EH (cell line): ENCODE data around the gene ARHGAP18.
A peak's percentile ranks its signal among the peaks of the same experiment; 100 is the strongest.

ENCODE experiments used
- DNase-seq: peaks from one replicate; pipeline ENCODE4 v3.0.0-alpha.2; 2015; ENCODE audit warnings: low read depth

Gene ARHGAP18

DNA sequence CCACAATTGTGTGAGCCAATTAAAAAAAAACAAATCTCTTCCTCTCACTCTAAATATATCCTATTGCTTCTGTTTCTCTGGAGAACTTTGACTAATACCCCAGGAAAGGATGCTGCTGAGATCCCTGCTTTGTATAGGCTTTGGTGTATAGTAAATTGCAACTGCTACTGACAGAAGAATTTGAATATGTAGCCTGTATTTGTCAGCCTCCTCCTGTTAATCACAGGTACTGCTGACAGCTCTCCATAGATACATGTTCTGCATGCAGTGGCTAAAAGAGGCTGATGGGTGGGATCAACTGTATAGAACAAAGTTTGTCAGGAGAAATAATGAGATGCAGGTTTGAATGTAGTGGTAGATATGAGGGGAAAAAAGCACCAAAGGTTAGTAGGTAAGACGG is 95.0 kb downstream of the ARHGAP18 start:
- no peak for DNase-seq

DNA sequence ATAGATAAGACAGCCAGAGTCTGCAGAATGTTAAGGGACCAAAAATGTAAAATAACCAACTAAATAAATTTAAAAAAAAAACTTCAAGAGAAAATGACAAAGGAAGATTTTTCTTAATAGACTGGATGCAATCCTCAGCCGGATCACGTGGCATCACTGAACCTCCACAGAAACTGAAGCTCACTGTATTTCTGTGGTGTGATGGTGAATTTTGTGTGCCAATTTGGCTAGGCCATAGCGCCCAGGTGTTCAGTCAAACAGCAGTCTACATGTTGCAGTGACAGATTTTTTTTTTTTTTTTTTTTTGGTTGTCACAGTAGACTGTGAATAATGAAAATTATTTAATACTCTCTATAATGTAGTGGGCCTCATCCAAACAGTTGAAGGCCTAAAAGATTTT is 95.5 kb downstream of the ARHGAP18 start:
- no peak for DNase-seq

DNA sequence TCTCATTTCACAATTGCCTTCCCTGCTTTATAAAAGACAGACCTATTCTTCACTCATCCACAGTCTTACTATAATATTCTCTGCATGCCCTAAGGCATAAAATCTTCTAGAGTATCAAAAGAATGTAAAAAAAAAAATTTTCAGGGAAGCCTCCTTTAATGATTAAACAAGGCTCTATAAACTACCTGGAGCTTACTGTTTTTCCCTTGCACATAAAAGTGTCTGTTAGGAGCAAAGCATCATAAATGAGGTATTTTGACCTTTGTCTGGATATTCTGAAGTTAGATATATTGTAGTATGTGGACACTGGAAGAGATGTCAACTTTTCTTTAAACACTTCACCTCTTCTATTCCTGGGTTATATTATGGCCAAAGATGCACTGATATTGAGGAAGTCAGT is 97.5 kb downstream of the ARHGAP18 start:
- DNase-seq: no peak

DNA sequence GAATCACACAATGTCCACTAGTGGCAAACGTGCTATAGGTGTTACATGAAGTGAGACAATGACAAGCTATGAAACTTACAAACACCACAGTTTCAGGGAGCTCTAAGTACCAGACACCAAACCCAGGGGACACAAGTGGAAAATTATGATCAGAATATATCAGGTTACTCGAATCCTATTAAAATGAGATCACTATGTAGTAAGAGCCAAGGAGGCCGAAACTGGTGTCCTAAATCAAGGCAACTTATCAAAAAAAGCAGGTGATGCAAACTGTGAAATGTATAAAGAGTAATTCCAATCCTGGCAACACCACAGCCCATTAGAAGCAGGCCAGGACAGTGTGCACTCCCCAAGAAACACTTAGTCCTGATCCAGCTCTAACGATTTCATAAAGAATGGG is 100.3 kb downstream of the ARHGAP18 start:
- DNase-seq: no peak

DNA sequence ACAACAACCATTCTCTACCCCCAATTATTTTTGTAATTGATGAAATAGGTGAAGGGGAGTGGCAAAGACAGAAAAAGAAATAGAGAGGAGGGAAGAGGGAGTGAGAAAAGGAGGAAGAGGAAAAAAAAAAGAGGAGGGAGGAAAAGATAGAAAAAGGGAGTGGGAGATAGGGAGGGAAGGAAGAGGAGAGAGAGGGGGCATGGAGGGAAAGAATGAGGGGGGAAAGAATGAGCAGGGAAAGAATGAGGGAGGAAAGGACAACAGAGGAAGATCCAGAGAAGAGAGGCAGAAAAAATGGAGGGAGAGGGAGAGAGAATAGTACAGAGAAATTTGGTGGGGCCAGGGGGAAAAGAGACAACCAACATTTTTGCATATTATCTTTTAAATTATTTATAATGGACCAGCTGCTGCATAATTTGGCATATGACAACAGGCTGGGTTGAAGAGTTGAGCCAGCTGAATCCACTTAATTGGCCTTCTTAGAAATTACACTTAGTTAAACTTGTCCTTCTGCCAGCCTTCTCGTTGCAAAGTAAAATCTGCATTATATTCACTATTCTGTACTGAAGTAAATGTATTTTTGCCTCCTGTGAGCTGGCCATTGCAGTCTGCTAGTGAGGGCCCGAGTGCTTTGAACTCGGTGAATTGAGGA is 101.0 kb downstream of the ARHGAP18 start:
- no peak for DNase-seq

DNA sequence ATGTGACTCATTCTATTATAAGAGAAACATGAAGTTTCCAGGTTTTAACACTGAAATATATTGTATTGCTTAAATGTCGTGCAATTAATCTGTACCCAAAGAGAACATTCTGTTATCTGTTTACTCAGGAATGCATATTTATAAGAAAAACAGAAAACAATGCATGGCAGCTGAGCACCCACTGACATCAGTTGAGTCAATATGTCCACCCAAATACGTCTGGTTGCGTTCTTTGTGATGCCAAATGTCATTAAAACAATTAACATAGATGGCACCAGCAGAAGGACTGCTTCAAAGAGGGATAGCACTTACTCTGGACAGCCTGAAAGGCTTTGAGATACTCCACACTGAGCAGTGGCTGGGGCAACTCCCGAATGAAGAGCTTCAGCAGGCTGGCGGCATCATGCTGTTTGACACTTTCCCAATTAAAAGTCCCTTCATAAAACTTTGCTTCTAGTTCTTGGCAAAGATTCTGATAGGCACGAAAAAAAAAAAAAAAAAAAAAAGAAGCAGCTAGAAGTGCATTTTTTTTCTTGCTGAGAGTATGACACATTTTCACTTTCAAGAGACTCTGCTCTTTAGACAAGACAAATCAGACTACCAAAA is 102.3 kb downstream of the ARHGAP18 start:
- DNase-seq: peak; percentile 41

DNA sequence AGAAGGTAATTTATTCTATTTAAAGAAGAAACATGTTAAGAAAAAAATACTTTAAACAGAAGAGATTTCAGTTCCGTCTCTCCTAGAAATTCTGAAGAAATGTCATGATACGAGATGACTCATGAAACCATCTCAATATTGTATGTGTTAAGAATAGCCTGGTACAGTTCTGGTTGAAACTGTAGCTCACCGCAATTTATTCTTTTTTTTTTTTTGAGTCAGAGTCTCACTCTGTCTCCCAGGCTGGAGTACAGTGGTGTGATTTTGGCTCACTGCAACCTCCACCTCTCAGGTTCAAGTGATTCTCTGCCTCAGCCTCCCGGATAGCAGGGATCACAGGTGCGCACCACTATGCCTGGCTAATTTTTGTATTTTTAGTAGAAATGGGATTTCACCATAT is 103.3 kb downstream of the ARHGAP18 start:
- peak; percentile 38 for DNase-seq

DNA sequence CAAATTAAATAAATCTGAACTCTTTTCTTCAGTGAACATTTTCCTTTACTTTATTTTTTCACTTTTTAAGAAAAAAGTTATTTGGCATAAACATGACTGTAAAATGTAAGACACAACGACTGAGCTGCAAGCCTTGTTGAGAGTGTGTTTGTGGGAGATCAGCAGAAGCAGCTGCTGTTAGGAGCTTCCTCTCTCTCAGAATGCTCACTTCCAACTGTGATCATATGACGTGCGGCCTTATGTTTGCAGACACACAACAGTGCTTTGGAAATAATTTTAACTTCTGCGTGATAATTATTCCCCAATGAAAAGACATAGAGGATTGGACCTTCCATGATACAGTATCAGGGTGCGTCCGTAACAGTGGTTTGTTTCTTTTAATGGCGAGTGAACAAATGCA is 104.0 kb downstream of the ARHGAP18 start:
- DNase-seq: no peak

DNA sequence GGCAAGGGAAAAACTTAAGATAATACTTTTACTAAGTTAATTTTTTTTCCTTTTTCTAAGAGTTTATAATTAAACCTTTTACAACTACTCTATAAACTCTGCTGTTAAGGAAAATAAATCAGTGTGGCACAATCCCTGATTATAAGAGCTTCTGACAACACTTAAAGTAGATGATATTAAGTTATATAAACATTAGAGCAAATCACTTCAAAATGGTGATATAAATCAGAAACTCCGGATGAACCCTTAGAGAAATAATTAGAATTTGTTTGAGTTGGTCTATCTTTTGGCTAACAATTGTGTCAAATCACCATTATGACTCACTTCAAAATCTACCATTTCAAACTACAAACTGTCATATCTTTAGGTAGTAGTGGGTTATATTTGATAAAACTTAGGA is 104.9 kb downstream of the ARHGAP18 start:
- peak; percentile 18 for DNase-seq

DNA sequence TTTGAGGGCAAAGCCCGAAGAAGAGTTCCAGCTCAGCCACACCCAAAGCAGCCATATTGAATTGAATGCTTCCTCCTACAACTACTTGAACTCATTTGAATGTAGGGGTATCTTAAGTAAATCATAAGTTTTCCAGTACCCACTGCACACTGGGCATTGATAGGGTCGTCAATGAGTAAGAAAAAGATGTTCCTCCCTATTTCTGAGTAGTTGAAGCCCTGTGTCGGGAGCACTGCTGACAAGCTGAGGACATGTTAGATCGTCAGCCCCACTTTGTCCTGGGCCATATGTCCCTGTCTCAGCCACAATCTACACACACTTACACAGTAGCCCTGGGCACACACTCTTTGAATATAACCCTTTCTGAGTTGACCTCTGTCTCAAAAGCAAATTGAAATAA is 105.7 kb downstream of the ARHGAP18 start:
- no peak for DNase-seq

DNA sequence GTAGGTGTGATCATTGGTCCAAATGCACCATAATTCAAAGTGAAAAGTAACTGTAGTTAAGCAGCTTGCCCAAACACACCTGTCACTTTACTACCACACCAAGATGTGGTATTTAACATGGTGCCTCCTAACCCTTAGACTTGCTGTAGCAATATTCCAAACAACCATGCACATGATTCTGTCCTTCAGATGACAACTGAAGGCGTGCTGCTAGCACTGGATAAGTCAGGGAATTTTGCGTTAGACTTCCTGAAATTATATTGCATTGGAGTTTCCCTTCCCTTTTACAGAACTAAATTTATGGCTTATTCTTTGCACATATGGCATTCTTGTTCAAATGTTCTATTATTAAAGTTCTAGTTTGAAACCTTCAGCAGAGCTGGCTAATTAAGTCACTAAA is 106.2 kb downstream of the ARHGAP18 start:
- no peak for DNase-seq

DNA sequence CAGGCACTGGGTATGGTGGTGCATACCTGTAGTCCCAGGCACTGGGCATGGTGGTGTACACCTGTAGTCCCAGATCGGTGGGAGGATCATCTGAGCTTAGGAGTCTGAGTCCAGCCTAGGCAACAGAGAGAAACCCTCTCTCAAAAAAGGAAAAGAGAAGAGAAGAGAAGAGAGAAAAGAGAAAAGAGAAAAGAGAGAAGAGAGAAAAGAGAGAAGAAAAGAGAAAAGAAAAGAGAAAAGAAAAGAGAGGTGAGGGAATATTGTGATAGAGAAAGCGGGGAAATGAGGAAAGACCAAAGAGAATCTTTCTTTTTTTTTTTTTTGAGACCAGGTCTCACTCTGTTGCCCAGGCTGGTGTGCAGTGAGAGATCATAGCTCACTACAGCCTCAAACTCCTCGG is 108.7 kb downstream of the ARHGAP18 start:
- DNase-seq: no peak

DNA sequence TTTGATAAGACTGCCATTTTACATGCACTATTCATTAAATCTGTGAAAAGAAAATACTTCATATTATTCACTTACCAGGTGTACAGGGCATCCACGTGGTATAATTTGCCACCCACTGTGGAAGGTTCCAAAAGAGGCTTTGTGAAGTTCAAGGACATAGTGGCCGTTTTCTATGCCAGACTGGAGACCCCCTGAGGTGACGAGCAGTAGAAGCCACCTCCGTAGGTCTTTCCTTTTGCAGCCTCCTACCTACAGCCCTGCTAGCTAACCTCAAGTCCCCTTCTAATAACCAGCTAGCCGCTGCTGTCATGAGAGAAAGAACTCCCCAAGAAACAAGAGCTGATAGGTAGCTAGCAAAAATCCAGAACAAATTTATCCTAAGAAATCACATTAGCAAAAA is 110.5 kb downstream of the ARHGAP18 start:
- no peak for DNase-seq

DNA sequence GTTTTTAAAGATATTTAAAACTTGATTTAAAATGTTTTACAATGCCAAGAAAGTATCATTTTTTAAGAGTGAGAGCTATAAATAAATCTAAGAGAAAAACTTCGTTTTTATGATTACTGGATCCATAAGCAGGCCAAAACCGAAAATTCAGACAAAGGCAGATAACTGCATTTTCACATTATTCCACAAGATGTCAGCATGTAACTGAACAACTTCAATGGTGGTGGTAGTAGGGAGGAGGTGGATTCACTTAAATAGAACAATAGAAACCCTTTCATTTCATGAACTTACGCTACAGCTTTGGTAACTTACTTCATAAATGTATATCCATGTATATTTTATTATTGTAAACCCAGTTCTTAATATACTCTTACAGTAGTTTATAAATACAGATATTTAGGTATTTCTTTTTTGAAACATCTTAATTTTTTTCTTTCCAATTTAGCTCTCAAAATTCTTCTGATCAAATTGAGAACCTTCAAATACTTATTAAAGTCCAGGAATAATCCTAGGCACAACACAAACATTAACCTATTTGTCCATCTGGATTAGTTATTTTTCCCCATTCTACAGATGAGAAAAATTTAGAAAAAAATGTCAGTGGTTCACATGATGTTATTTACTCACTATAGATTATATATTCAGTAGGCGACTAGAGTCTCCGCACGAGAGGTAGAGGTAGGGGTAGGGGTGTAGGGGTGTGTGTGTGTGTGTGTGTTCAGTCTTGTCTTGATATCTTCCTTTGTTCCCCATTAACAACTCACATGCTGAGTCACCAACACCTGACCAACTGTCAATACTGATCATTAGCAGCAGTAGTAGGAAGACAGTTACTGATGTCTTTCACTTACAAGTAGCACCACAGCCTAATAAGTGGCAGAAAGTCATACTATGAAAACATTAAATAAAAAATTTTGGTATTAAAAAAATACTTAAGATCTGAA is 111.5 kb downstream of the ARHGAP18 start:
- peak; percentile 75 for DNase-seq

DNA sequence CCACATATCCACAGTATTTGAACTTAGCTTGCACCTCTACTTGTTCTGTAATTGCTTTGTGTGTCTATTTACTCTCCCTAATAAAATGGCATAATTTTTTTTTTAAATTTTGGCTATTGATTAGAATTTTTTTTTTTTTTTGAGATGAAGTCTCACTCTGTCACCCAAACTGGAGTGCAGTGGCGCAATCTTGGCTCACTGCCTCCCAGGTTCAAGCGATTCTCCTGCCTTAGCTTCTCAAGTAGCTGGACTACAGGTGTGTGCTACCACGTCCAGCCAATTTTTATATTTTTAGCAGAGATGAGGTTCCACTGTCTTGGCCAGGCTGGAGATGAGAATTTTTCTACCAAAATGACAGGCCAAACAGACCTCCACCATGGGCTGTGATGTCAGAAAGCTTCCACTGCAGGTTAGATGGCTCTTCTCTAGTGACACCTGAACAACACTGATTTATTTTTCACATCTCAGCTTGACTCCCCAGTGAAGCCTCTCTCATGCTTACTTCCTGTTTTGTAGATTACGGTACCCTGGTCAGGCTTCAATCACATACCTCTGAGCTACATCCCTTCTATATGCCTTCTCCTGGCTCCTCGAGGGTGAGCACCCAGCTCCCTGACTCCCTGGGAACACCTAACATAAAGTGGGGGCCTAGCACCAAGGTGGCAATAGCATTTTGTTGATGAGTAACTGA is 112.8 kb downstream of the ARHGAP18 start:
- no peak for DNase-seq

DNA sequence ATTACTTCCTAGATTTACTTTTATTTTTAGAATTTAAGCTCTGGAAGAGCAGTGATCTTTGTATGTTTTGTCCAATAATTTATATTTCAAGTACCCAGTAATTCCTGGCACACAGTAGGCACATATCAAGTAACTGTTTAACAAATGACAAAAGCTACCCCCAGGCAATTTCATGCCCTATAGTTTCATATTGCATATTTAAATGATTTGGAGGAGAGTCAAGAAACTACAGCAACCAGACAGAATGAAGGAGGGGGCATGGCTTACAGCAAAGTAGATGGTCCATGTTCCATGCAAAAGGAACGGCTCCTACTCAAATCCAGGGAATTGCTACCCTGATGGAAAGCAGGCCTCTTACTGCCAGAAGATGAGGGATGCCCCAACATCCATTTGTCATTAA is 113.5 kb downstream of the ARHGAP18 start:
- DNase-seq: no peak

DNA sequence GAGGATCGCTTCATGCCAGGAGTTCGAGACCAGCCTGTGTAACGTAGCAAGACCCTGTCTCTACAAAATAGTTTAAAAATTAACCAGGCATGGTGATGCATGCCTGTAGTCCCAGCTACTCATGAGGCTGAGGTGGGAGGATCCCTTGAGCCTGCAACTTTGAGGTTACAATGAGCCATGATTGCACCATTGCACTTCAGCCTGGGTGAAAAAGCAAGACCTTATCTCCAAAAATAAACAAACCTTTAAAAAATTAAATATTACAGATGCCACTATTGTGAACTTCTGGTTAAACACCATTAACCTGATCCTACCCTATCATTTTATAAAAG is 116.8 kb downstream of the ARHGAP18 start:
- DNase-seq: peak; percentile 36

DNA sequence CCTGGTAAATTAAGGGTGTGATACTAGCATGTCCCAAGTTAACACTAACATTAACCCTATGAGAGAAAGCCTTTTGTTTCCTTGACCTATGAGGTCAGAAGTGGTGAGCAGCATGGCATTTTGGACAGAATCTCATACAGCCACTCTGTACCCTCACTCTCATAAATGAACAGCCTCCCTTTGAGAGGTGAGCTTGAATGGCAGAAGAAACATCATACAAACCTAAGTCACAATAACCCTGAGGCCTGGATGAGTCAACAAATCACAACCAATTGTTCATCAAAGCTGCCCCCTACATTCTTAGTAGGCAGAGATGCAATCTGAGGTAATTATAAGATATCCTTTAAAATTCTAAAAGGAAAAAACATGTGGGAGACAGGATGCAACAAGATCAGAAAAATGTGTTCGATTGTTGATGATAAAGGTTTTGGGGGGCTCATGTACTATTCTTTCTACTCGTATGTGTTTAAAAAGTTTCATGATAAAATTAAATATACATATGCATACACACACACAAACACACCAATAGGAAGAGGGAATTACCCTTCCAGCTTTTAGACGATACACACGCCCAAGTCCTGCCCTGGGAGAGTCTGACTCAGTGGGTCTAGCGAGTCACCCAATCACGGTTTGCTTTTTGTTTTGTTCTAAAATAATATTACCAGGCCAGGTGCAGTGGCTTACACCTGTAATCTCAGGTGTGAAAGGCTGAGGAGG is 117.3 kb downstream of the ARHGAP18 start:
- DNase-seq: peak; percentile 21

DNA sequence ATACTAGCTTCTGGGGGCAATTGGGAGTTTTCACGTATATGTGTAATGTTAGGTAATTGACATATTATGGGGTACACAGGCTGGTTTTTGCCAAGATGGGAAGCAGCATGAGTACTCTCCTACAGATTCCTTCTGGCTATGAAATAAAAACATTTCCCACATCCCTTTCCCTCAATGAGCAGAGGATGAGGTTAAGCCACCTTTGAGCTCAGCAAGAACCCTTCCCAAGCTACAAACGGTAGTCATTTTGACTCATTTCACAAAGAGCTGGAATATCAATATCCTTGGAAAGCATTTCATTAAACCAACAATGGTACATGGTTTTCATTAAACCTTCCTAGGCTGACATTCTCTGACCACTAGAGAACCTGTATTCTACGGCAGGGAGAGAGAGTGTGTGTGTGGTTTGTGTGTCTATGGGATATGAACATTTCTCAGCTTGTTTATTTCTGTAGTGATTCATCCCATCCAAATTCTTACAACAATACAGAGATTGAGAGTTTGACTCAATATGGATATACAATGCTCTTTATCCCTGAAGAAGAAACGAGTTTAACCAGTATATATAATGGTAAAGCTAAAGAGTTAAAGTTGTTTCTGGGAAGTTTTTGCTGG is 119.5 kb downstream of the ARHGAP18 start:
- peak; percentile 93 for DNase-seq

DNA sequence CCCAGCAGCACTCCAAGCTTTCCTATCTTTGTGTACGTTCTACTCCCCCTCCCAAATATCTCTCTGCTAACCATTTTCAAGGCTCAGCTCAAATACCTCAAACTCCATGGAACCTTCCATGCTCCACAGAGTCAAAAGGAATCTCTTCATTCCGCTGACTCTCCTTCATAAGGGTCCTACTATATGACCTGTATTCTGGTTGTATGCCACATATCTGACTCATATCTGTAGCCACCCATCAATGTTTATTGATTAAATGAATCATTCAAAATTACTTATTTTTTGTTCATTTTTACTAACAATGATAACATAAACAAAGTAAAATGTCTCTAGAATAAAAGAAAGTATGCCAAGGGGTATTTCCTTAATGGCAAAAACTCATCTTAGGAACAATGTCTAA is 123.2 kb downstream of the ARHGAP18 start:
- no peak for DNase-seq

DNA sequence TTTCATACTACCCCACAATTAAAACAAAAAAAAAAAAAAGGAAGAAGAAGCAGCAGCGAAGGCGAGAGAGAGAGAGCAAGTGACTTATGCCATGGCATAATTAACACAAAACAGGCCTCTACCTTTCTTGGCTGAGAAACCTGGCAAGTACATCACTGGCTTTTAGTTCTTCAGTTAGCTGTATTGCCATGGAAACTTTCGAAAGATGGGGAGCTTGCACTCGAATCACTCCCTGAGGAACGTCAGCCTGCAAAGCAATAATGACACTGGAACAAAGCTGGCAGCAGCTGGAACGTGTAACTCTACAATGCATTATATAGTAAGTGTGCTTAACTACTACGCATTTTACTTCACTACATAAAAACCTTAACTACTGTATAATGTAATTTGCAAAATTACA is 126.1 kb downstream of the ARHGAP18 start:
- no peak for DNase-seq

DNA sequence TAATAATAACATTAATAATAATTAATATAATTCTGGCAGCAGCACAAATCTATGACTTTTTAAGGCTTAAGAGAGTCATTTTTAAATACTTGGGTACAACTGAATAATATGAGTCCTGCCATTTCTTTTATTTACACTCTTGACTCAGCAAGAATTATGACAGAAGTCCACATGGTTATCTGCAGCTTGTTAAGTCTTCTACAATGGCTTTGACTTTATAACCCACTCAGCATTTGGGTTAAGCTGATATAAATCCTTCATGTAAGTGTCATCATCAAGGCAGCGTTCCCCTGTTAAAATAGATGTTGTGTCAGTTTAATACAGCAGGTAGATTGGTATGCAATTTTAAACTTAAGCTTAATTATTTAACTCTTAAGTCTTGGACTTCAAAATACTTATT is 131.7 kb downstream of the ARHGAP18 start:
- DNase-seq: no peak
